Measurements from ENCODE around the gene BUB1.
"Not testable (repeated sequence)": the region's sequence is repeated elsewhere in the genome, so short reads cannot be mapped to it uniquely, and the experiment has no call there.

Gene BUB1

GRCh38 chr2:110589677-110590330 is 88.1 kb downstream of the BUB1 start:
- DNase-seq, result not testable (repeated sequence)

- not testable (repeated sequence) for DNase-seq
Observed at GRCh38 chr2:110588520-110588919, 89.3 kb downstream of the BUB1 start.
